Measurements from ENCODE around the gene TIE1.

DNA sequence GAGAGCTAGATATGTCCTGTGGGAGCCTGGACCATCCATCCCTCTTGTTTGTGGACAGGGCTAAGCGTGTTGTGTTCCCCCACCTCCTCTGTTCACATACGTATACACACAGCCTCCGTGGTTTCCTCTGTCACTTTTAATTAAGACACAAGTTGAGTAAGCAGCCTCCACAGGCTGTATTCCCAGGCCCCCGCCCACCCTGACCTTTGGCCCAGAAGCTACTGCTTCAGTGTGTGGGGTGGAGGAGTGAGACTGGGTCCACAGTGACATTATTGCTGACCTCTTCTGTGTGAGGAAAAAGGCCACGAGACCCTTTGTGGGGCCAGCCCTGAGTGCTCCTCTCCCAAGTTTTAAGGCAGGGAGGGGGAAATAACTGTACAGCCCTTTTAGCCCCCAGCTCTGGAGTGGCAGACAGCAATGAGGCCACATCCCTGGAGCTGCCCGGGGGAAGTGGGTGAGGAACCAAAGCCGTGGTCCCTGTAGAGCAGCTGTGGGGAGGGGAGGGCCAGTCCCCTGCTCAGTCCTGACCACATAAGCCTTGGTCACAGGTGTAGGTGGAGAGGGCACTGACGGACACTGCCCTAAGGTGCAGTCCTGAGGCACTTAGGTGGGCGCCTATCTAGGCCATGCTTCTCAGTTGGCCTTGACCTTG lies 62.6 kb downstream of the TIE1 start:
- TF ChIP-seq, protein P1, sequence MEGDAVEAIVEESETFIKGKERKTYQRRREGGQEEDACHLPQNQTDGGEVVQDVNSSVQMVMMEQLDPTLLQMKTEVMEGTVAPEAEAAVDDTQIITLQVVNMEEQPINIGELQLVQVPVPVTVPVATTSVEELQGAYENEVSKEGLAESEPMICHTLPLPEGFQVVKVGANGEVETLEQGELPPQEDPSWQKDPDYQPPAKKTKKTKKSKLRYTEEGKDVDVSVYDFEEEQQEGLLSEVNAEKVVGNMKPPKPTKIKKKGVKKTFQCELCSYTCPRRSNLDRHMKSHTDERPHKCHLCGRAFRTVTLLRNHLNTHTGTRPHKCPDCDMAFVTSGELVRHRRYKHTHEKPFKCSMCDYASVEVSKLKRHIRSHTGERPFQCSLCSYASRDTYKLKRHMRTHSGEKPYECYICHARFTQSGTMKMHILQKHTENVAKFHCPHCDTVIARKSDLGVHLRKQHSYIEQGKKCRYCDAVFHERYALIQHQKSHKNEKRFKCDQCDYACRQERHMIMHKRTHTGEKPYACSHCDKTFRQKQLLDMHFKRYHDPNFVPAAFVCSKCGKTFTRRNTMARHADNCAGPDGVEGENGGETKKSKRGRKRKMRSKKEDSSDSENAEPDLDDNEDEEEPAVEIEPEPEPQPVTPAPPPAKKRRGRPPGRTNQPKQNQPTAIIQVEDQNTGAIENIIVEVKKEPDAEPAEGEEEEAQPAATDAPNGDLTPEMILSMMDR (IDR thresholded peaks at IDR 0.05) = no peak
- peak in 1 of 2 donors; percentile 19 for TF ChIP-seq POLR2A (IDR thresholded peaks at IDR 0.05)

Data from Peyer's patch (tissue), 4 donors.